Peyer's patch (tissue), 4 donors: ENCODE data around the gene SLC16A4. TPM values are rescaled to one million over a fixed set of nuclear protein-coding genes. Genes with fewer than 3 reads are reported as not detected.

ENCODE experiments used
- DNase-seq, 3 donors: peaks; one replicate each; pipeline ENCODE4 v3.0.0-alpha.2; 2017 to 2019
- H3K27ac ChIP-seq, 4 donors: fragments of 200-600 bp; sonication (generic); one replicate each; pipeline ENCODE4 v1.5.1; 2016 to 2019
- H3K27me3 ChIP-seq, 2 donors: fragments of 200-600 bp; sonication (generic); one replicate each; pipeline ENCODE4 v1.5.1; 2019
- H3K36me3 ChIP-seq, 3 donors: fragments of 200-600 bp; sonication (generic); one replicate each; pipeline ENCODE4 v1.5.1; 2016 to 2019
- H3K4me1 ChIP-seq, 4 donors: fragments of 200-600 bp; sonication (generic); one replicate each; pipeline ENCODE4 v1.5.1; 2016 to 2019
- H3K4me3 ChIP-seq, 4 donors: fragments of 200-600 bp; sonication (generic); 1 replicate in 3 of 4; 2 replicates in 1 of 4; pipeline ENCODE4 v1.5.1; 2016 to 2019; ENCODE audit warnings: mild to moderate bottlenecking in 1 of 4
- H3K9me3 ChIP-seq, 4 donors: fragments of 200-600 bp; sonication (generic); one replicate each; pipeline ENCODE4 v1.5.1; 2016 to 2019; ENCODE audit warnings: mild to moderate bottlenecking in 1 of 4
- CTCF ChIP-seq, 6 experiments: fragments of 450-650 bp in 4 of 6; fragments of 200-600 bp in 2 of 6; sonication (generic) in 1 of 6; IDR thresholded peaks; one replicate each; pipeline ENCODE4 v1.5.1; 2017 to 2019; ENCODE audit warnings: antibody characterized with exemption in 6 of 6, mild to moderate bottlenecking in 3 of 6, moderate library complexity in 1 of 6
- POLR2A ChIP-seq, 2 donors: fragments of 450-650 bp; IDR thresholded peaks; one replicate each; pipeline ENCODE4 v1.5.1; 2017; ENCODE audit warnings: antibody characterized with exemption in 2 of 2, mild to moderate bottlenecking in 2 of 2, moderate library complexity in 2 of 2
- total RNA-seq, 4 donors: library from RNA; depleted of rRNA; stranded (reverse); fragments of >200 nt; gene quantifications; one replicate each; pipeline ENCODE4 v1.1.0, GENCODE V29; 2016

The SLC16A4 gene
- total RNA-seq, 4 donors from 2014 or later: 10.1 to 26.1 (median 13.0) TPM

GRCh38 chr1:110319332-110320167 is 71.3 kb downstream of the SLC16A4 start:
- Histone ChIP-seq H3K9me3 (no peaks in the 10 kb centered on the region), H3K27me3 (no peaks in the 10 kb centered on the region), H3K4me3 (no peak overlapping the region), H3K36me3 (no peaks in the 10 kb centered on the region), H3K27ac (no peak overlapping the region), H3K4me1 (peaks cover 0 to 5% (median 0%) of the 10 kb centered on the region in 4 donors)
- no peak for TF ChIP-seq POLR2A (IDR thresholded peaks at IDR 0.05)
- TF ChIP-seq CTCF (IDR thresholded peaks at IDR 0.05): no peak
- DNase-seq: peak in 1 of 3 donors; percentile 40

GRCh38 chr1:110318046-110318445 is 72.8 kb downstream of the SLC16A4 start:
- DNase-seq: peak in 1 of 3 donors; percentile 39
- no peaks in the 10 kb centered on the region for H3K9me3 ChIP-seq
- H3K4me3 ChIP-seq: no peak overlapping the region
- TF ChIP-seq CTCF (IDR thresholded peaks at IDR 0.05) (no peak), POLR2A (IDR thresholded peaks at IDR 0.05) (no peak)
- H3K36me3 ChIP-seq: no peaks in the 10 kb centered on the region
- H3K27ac ChIP-seq: no peak overlapping the region
- no peaks in the 10 kb centered on the region for H3K27me3 ChIP-seq
- H3K4me1 ChIP-seq: peaks cover 0 to 5% (median 0%) of the 10 kb centered on the region in 4 donors

- TF ChIP-seq CTCF (IDR thresholded peaks at IDR 0.05) (no peak), POLR2A (IDR thresholded peaks at IDR 0.05) (no peak)
- H3K27me3 ChIP-seq: no peaks in the 10 kb centered on the region
- no peak overlapping the region for H3K4me3 ChIP-seq
- H3K4me1 ChIP-seq: peaks cover 0 to 11% (median 0%) of the 10 kb centered on the region in 4 donors
- H3K27ac ChIP-seq: no peak overlapping the region
- H3K9me3 ChIP-seq: no peaks in the 10 kb centered on the region
- no peak for DNase-seq
- H3K36me3 ChIP-seq: no peaks in the 10 kb centered on the region
Measured at GRCh38 chr1:110316735-110317134, 74.1 kb downstream of the SLC16A4 start.

Other genes with a start within 250 kb of the SLC16A4 start
- under 1 TPM in 2 of 4 donors, not detected in 2; 0.13 to 0.28 TPM for gene SLC6A17, start 240.5 kb downstream of the SLC16A4 start, total RNA-seq
- 10 to 100 TPM in 2 of 4 donors, 1 to 10 TPM in 2; 6.1 to 18.0 (median 10.4) TPM for gene KCNC4, start 180.7 kb downstream of the SLC16A4 start, total RNA-seq
- gene RBM15, start 51.6 kb downstream of the SLC16A4 start, total RNA-seq: 10 to 100 TPM; 49.2 to 97.6 (median 80.9) TPM
- gene LAMTOR5, start 16.7 kb upstream of the SLC16A4 start, total RNA-seq: 10 to 100 TPM; 45.1 to 99.0 (median 65.5) TPM
- gene PROK1, start 60.1 kb upstream of the SLC16A4 start, total RNA-seq: not detected
- not detected for gene KCNA10, start 128.1 kb upstream of the SLC16A4 start, total RNA-seq
- under 1 TPM in 2 of 4 donors, not detected in 2; 0.38 to 0.40 TPM for gene KCNA2, start 215.3 kb upstream of the SLC16A4 start, total RNA-seq